Esophagus squamous epithelium (tissue), 5 donors: ENCODE measurements around the gene NMT2. TPM values are rescaled to one million over a fixed set of nuclear protein-coding genes. Genes with fewer than 3 reads are reported as not detected.

ENCODE experiments used
- DNase-seq: peaks from one replicate; lab custom pipeline; 2025; lab: John Stamatoyannopoulos, UW
- H3K27ac ChIP-seq, 4 donors: fragments of 200-600 bp; sonication (generic); one replicate each; pipeline ENCODE4 v1.5.1; 2016 to 2019; ENCODE audit warnings: mild to moderate bottlenecking in 1 of 4
- H3K27me3 ChIP-seq, 4 donors: fragments of 200-600 bp; sonication (generic); 1 replicate in 3 of 4; 2 replicates in 1 of 4; pipeline versions ENCODE4 v1.5.1 to v1.6.0; 2017 to 2021; ENCODE audit warnings: antibody characterized with exemption in 1 of 4
- H3K36me3 ChIP-seq, 3 donors: fragments of 200-600 bp; sonication (generic); one replicate each; pipeline ENCODE4 v1.5.1; 2016 to 2019
- H3K4me1 ChIP-seq, 3 donors: fragments of 200-600 bp; sonication (generic); one replicate each; pipeline ENCODE4 v1.5.1; 2017 to 2019
- H3K4me3 ChIP-seq, 4 donors: fragments of 200-600 bp; sonication (generic); 1 replicate in 3 of 4; 2 replicates in 1 of 4; pipeline ENCODE4 v1.5.1; 2016 to 2019; ENCODE audit warnings: mild to moderate bottlenecking in 2 of 4, moderate library complexity in 1 of 4
- H3K9me3 ChIP-seq, 3 donors: fragments of 200-600 bp; sonication (generic); one replicate each; pipeline ENCODE4 v1.5.1; 2016 to 2019
- CTCF ChIP-seq, 6 experiments: fragments of 450-650 bp in 4 of 6; fragments of 200-600 bp in 2 of 6; sonication (generic) in 2 of 6; IDR thresholded peaks; one replicate each; pipeline ENCODE4 v1.5.1; 2016 to 2019; ENCODE audit warnings: antibody characterized with exemption in 6 of 6, mild to moderate bottlenecking in 4 of 6, moderate library complexity in 4 of 6
- POLR2A ChIP-seq, 4 donors: fragments of 450-650 bp; IDR thresholded peaks; one replicate each; pipeline ENCODE4 v1.6.1; 2017; ENCODE audit warnings: antibody characterized with exemption in 4 of 4, mild to moderate bottlenecking in 4 of 4, moderate library complexity in 3 of 4
- WGBS, 2 donors: methylation state at CpG; one replicate each; pipeline ENCODE4 v1.1.5; 2018; 5-methylcytosine and 5-hydroxymethylcytosine counted together
- intact Hi-C: fragments of 100-400 bp; cut with DNase I; formaldehyde crosslinking; loops from one replicate; pipeline ENCODE4 v1.15.0; 2022
- total RNA-seq, 4 donors: library from RNA; depleted of rRNA; stranded (reverse); fragments of >200 nt; gene quantifications; one replicate each; pipeline ENCODE4 v1.1.0, GENCODE V29; 2016
- donor health status: DM: yes; HTN: yes; CAD: no.

Gene NMT2
- total RNA-seq, 4 donors from 2014 or later, result 4.8 to 12.8 (median 7.8) TPM

GRCh38 chr10:15144788-15145187 is 23.7 kb downstream of the NMT2 start:
- H3K4me1 ChIP-seq, result peaks cover 0 to 3% (median 0%) of the 10 kb centered on the region in 3 donors
- H3K4me3 ChIP-seq, result no peak overlapping the region
- no peaks in the 10 kb centered on the region for H3K27me3 ChIP-seq
- intact Hi-C loops, result no loop called here
- WGBS, 2 donors, result 56 to 73% methylated on average over 4 of the region's 4 CpGs
- no peaks in the 10 kb centered on the region for H3K9me3 ChIP-seq
- TF ChIP-seq CTCF (IDR thresholded peaks at IDR 0.05) (no peak), POLR2A (IDR thresholded peaks at IDR 0.05) (no peak)
- H3K36me3 ChIP-seq, result peaks cover 0 to 10% (median 0%) of the 10 kb centered on the region in 3 donors
- DNase-seq, result no peak
- H3K27ac ChIP-seq, result no peak overlapping the region

- H3K27ac ChIP-seq, result no peak overlapping the region
- intact Hi-C loops, result no loop called here
- no peak for DNase-seq
- H3K4me3 ChIP-seq, result no peak overlapping the region
- WGBS, 2 donors, result 67 to 77% methylated on average over 16 of the region's 16 CpGs
- TF ChIP-seq POLR2A (IDR thresholded peaks at IDR 0.05) (no peak), CTCF (IDR thresholded peaks at IDR 0.05) (no peak)
- no peaks in the 10 kb centered on the region for H3K27me3 ChIP-seq
- H3K9me3 ChIP-seq, result no peaks in the 10 kb centered on the region
- peaks cover 0 to 3% (median 0%) of the 10 kb centered on the region in 3 donors for H3K4me1 ChIP-seq
- H3K36me3 ChIP-seq, result peaks cover 0 to 25% (median 0%) of the 10 kb centered on the region in 3 donors
Measured at GRCh38 chr10:15141136-15142054, 27.1 kb downstream of the NMT2 start.

- DNase-seq, result no peak
- H3K9me3 ChIP-seq, result no peaks in the 10 kb centered on the region
- peaks cover 0 to 3% (median 0%) of the 10 kb centered on the region in 3 donors for H3K4me1 ChIP-seq
- no peak overlapping the region for H3K4me3 ChIP-seq
- intact Hi-C loops, result no loop called here
- H3K27me3 ChIP-seq, result no peaks in the 10 kb centered on the region
- WGBS, 2 donors, result 85 to 87% methylated on average over 5 to 7 of the region's 7 CpGs
- no peak overlapping the region for H3K27ac ChIP-seq
- H3K36me3 ChIP-seq, result peaks cover 0 to 27% (median 0%) of the 10 kb centered on the region in 3 donors
- no peak for TF ChIP-seq CTCF (IDR thresholded peaks at IDR 0.05)
- TF ChIP-seq POLR2A (IDR thresholded peaks at IDR 0.05), result no peak
Measured at GRCh38 chr10:15140698-15141097, 27.8 kb downstream of the NMT2 start.

- Histone ChIP-seq H3K4me3 (no peak overlapping the region), H3K27me3 (no peaks in the 10 kb centered on the region), H3K4me1 (peaks cover 0 to 3% (median 0%) of the 10 kb centered on the region in 3 donors), H3K9me3 (no peaks in the 10 kb centered on the region), H3K36me3 (peaks cover 0 to 57% (median 17%) of the 10 kb centered on the region in 3 donors), H3K27ac (no peak overlapping the region)
- TF ChIP-seq CTCF (IDR thresholded peaks at IDR 0.05), result no peak
- no peak for TF ChIP-seq POLR2A (IDR thresholded peaks at IDR 0.05)
- DNase-seq, result no peak
- WGBS, 2 donors, result 95 to 100% methylated on average over 1 of the region's 1 CpG
- intact Hi-C loops, result no loop called here
Measured at GRCh38 chr10:15137636-15138035, 30.9 kb downstream of the NMT2 start.

- no peak for TF ChIP-seq POLR2A (IDR thresholded peaks at IDR 0.05)
- TF ChIP-seq CTCF (IDR thresholded peaks at IDR 0.05), result no peak
- no peak overlapping the region for H3K27ac ChIP-seq
- no peak for DNase-seq
- no peaks in the 10 kb centered on the region for H3K4me1 ChIP-seq
- H3K4me3 ChIP-seq, result no peak overlapping the region
- intact Hi-C loops, result no loop called here
- WGBS, 2 donors, result 61 to 82% methylated on average over 4 of the region's 4 CpGs
- H3K27me3 ChIP-seq, result no peaks in the 10 kb centered on the region
- no peaks in the 10 kb centered on the region for H3K9me3 ChIP-seq
- peaks cover 0 to 64% (median 23%) of the 10 kb centered on the region in 3 donors for H3K36me3 ChIP-seq
Measured at GRCh38 chr10:15137036-15137359, 31.5 kb downstream of the NMT2 start.
